Right renal cortex interstitium (tissue), 3 donors: ENCODE measurements around the gene CCDC152. TPM values are rescaled to one million over a fixed set of nuclear protein-coding genes. Genes with fewer than 3 reads are reported as not detected.
"Not testable (repeated sequence)": the region's sequence is repeated elsewhere in the genome, so short reads cannot be mapped to it uniquely, and the experiment has no call there.

Experiments used
- DNase-seq, 3 donors: peaks; one replicate each; pipeline ENCODE4 v3.0.0-alpha.2; 2013; ENCODE audit warnings: low read depth in 3 of 3, low spot score in 2 of 3
- polyA plus RNA-seq, 3 donors: library from polyadenylated mRNA; unstranded; fragments of 120-200 nt; gene quantifications; one replicate each; pipeline ENCODE4 v1.2.1, GENCODE V29; 2013; ENCODE audit not compliant: insufficient read length in 3 of 3

Gene CCDC152
- polyA plus RNA-seq: 10 to 100 TPM; 15.4 to 16.7 (median 15.4) TPM

GRCh38 chr5:42756606-42757601 lies at the start of gene CCDC152:
Gene CCDC152, plus strand, starts transcription at chr5:42756818. Its CDS starts 2,304 bp downstream, at chr5:42759122.
- DNase-seq: no peak

GRCh38 chr5:42715785-42716184 lies 40.8 kb upstream of the CCDC152 start:
- DNase-seq: no peak

GRCh38 chr5:42718591-42718990 lies 38.0 kb upstream of the CCDC152 start:
- no peak for DNase-seq

- no peak for DNase-seq
These were observed 37.6 kb upstream of the CCDC152 start for GRCh38 chr5:42719034-42719433.

GRCh38 chr5:42720251-42720650 lies 36.4 kb upstream of the CCDC152 start:
- DNase-seq: no peak

GRCh38 chr5:42721484-42721883 lies 35.1 kb upstream of the CCDC152 start:
- DNase-seq: no peak

GRCh38 chr5:42734531-42735058 lies 22.0 kb upstream of the CCDC152 start:
- not testable (repeated sequence) for DNase-seq

GRCh38 chr5:42740920-42741319 lies 15.7 kb upstream of the CCDC152 start:
- no peak for DNase-seq

GRCh38 chr5:42745426-42745825 lies 11.2 kb upstream of the CCDC152 start:
- no peak for DNase-seq

GRCh38 chr5:42745856-42746255 lies 10.8 kb upstream of the CCDC152 start:
- DNase-seq: no peak

GRCh38 chr5:42749020-42749419 lies 7.6 kb upstream of the CCDC152 start:
- DNase-seq: no peak

- DNase-seq: no peak
These were observed 6.1 kb upstream of the CCDC152 start for GRCh38 chr5:42750507-42750906.

- no peak for DNase-seq
These were observed 5.6 kb upstream of the CCDC152 start for GRCh38 chr5:42751044-42751443.

- DNase-seq: no peak
These were observed 3.5 kb upstream of the CCDC152 start for GRCh38 chr5:42753099-42753498.

- DNase-seq: no peak
These were observed 2.8 kb downstream of the CCDC152 start for GRCh38 chr5:42759456-42759855.

- DNase-seq: no peak
These were observed 3.8 kb downstream of the CCDC152 start for GRCh38 chr5:42760426-42760825.

- DNase-seq: no peak
These were observed 5.2 kb downstream of the CCDC152 start for GRCh38 chr5:42761791-42762190.

- peak in 1 of 3 donors; percentile 5 for DNase-seq
These were observed 11.0 kb downstream of the CCDC152 start for GRCh38 chr5:42767491-42768105.

- no peak for DNase-seq
These were observed 11.5 kb downstream of the CCDC152 start for GRCh38 chr5:42768106-42768504.

GRCh38 chr5:42770003-42770402 lies 13.4 kb downstream of the CCDC152 start:
- no peak for DNase-seq

GRCh38 chr5:42772265-42772993 lies 15.8 kb downstream of the CCDC152 start:
- no peak for DNase-seq
